Breast epithelium (tissue), 3 donors: ENCODE measurements around the gene C11orf52.

Experiments
- CTCF ChIP-seq, 3 donors: fragments of 450-650 bp; IDR thresholded peaks; one replicate each; pipeline ENCODE4 v1.5.1; 2016 to 2017; ENCODE audit warnings: antibody characterized with exemption in 3 of 3, mild to moderate bottlenecking in 3 of 3, moderate library complexity in 3 of 3
- POLR2A ChIP-seq: fragments of 450-650 bp; IDR thresholded peaks from one replicate; pipeline ENCODE4 v1.6.1; 2016; ENCODE audit warnings: antibody characterized with exemption, mild to moderate bottlenecking, moderate library complexity

GRCh38 chr11:111963931-111964340 lies 45.2 kb downstream of the C11orf52 start:
- TF ChIP-seq POLR2A (no peak), CTCF (IDR thresholded peaks at IDR 0.05) (no peak)
